ENCODE results near the gene FAM111B. TPM values are rescaled to one million over a fixed set of nuclear protein-coding genes. Genes with fewer than 3 reads are reported as not detected.
"Not testable (repeated sequence)": the region's sequence is repeated elsewhere in the genome, so short reads cannot be mapped to it uniquely, and the experiment has no call there.

FAM111B gene
- total RNA-seq, 1 experiment from 2014 or later = 10.7 TPM

GRCh38 chr11:59062602-59063529 lies 44.2 kb upstream of the FAM111B start:
- Histone ChIP-seq H3K4me1 (ENCODE audit: control insufficient read depth in 1 of 2, insufficient read depth in 2 of 2, low read length in 2 of 2) (peaks cover 0 to 4% of the 10 kb centered on the region in 2 experiments; a peak in 2 of 4 replicates), H4K20me1 (ENCODE audit: insufficient read depth) (no peaks in the 10 kb centered on the region), H3K4me3 (replicated peaks in 1 of 2; ENCODE audit: low read depth in 1 of 2, low read length in 2 of 2) (no peak overlapping the region), H3K36me3 (ENCODE audit: control insufficient read depth in 1 of 2, insufficient read depth in 2 of 2, low read length in 2 of 2) (no peaks in the 10 kb centered on the region), H3K27ac (ENCODE audit: low read depth, low read length) (no peak overlapping the region), H3K9ac (ENCODE audit: low read length) (no peak overlapping the region), H3K79me2 (ENCODE audit: insufficient read depth, low read length) (no peaks in the 10 kb centered on the region), H3K27me3 (ENCODE audit: insufficient read depth, low read length) (peaks cover 37% of the 10 kb centered on the region), H3K9me3 (ENCODE audit: control insufficient read depth in 1 of 2, insufficient read depth in 1 of 2, low read depth in 1 of 2, low read length in 2 of 2) (no peaks in the 10 kb centered on the region), H3K9me2 (ENCODE audit: insufficient read depth) (no peaks in the 10 kb centered on the region), H2AFZ (ENCODE audit: low read depth, low read length, poor library complexity, severe bottlenecking) (no peak overlapping the region), H3K4me2 (ENCODE audit: low read length) (no peak overlapping the region)
- BruUV-seq (replicated peaks) = no TSS peak
- CTCF ChIA-PET = no interaction called here
- DNase-seq (ENCODE audit: low read depth, low spot score) = no peak
- RAD21 ChIA-PET (ENCODE audit: low non-redundant PET in 1 of 2, low total read pairs in 2 of 2, uncharacterized antibody in 2 of 2, unreplicated experiment in 2 of 2) = no interaction called here
- TF ChIP-seq TCF7L2 (IDR thresholded peaks at IDR 0.05; ENCODE audit: borderline replicate concordance, extremely low read depth, insufficient read depth, insufficient read length) = no peak
- TF ChIP-seq CEBPB (IDR thresholded peaks at IDR 0.05; ENCODE audit: low read depth) = no peak
- intact Hi-C loops (cut with micrococcal nuclease) = no loop called here
- POLR2A ChIA-PET = no interaction called here
- ATAC-seq = no peak

- intact Hi-C loops (cut with micrococcal nuclease) = not testable (repeated sequence)
These were observed 42.9 kb upstream of the FAM111B start for GRCh38 chr11:59063996-59064727.

More at GRCh38 chr11:59063996-59064727, 42.9 kb upstream of the FAM111B start:
- POLR2A ChIA-PET; RAD21 ChIA-PET (ENCODE audit: low non-redundant PET in 1 of 2, low total read pairs in 2 of 2, uncharacterized antibody in 2 of 2, unreplicated experiment in 2 of 2); BruUV-seq (replicated peaks); H2AFZ ChIP-seq (ENCODE audit: low read depth, low read length, poor library complexity, severe bottlenecking); H3K36me3 ChIP-seq (ENCODE audit: control insufficient read depth in 1 of 2, insufficient read depth in 2 of 2, low read length in 2 of 2); H3K9me2 ChIP-seq (ENCODE audit: insufficient read depth); H3K9me3 ChIP-seq (ENCODE audit: control insufficient read depth in 1 of 2, insufficient read depth in 1 of 2, low read depth in 1 of 2, low read length in 2 of 2); H3K4me3 ChIP-seq (replicated peaks in 1 of 2; ENCODE audit: low read depth in 1 of 2, low read length in 2 of 2); H4K20me1 ChIP-seq (ENCODE audit: insufficient read depth); H3K9ac ChIP-seq (ENCODE audit: low read length); H3K4me2 ChIP-seq (ENCODE audit: low read length); DNase-seq (ENCODE audit: low read depth, low spot score); H3K79me2 ChIP-seq (ENCODE audit: insufficient read depth, low read length); CTCF ChIA-PET; H3K4me1 ChIP-seq (ENCODE audit: control insufficient read depth in 1 of 2, insufficient read depth in 2 of 2, low read length in 2 of 2); H3K27ac ChIP-seq (ENCODE audit: low read depth, low read length); ATAC-seq: not testable (repeated sequence)
- peaks cover 41% of the 10 kb centered on the region for H3K27me3 ChIP-seq (ENCODE audit: insufficient read depth, low read length)

Data from HCT116 (cell line).